Neural cell (in vitro differentiated cells): ENCODE data around the gene LMO7. TPM values are rescaled to one million over a fixed set of nuclear protein-coding genes. Genes with fewer than 3 reads are reported as not detected.
"Not testable (repeated sequence)": the region's sequence is repeated elsewhere in the genome, so short reads cannot be mapped to it uniquely, and the experiment has no call there.

Experiments
- H2AFZ ChIP-seq: fragments of 200-600, 300-800 bp; sonication (generic), shearing (Covaris generic); 2 replicates; pipeline ENCODE4 v1.6.0; 2014; ENCODE audit warnings: low read depth, mild to moderate bottlenecking, antibody characterized with exemption, low read length, moderate library complexity
- H3F3A ChIP-seq: fragments of 200-600 bp; shearing (Covaris generic); 2 replicates; pipeline ENCODE4 v1.6.1; 2016; ENCODE audit warnings: mild to moderate bottlenecking, moderate library complexity, mixed read lengths, antibody characterized with exemption, low read length; ENCODE audit not compliant: insufficient read depth, poor library complexity, severe bottlenecking
- H3K27ac ChIP-seq: fragments of 200-600, 300-800 bp; sonication (generic), shearing (Covaris generic); 2 replicates; pipeline ENCODE4 v1.5.1; 2014; ENCODE audit warnings: mild to moderate bottlenecking, low read length, moderate library complexity
- H3K27me3 ChIP-seq: fragments of 300-800, 200-600 bp; sonication (generic), shearing (Covaris generic); 2 replicates; pipeline ENCODE4 v1.6.0; 2014; ENCODE audit warnings: mild to moderate bottlenecking, low read depth, low read length, moderate library complexity; ENCODE audit not compliant: insufficient read depth
- H3K36me3 ChIP-seq: fragments of 300-800, 200-600 bp; sonication (generic), shearing (Covaris generic); 2 replicates; pipeline ENCODE4 v1.5.1; 2014; ENCODE audit warnings: mild to moderate bottlenecking, antibody characterized with exemption, low read length, moderate library complexity; ENCODE audit not compliant: insufficient read depth
- H3K4me2 ChIP-seq: fragments of 300-800, 200-600 bp; sonication (generic), shearing (Covaris generic); 2 replicates; pipeline ENCODE4 v1.6.0; 2014; ENCODE audit warnings: mild to moderate bottlenecking, low read length
- H3K4me3 ChIP-seq: fragments of 300-800, 200-600 bp; sonication (generic), shearing (Covaris generic); 2 replicates; pipeline ENCODE4 v1.5.1; 2014; ENCODE audit warnings: mild to moderate bottlenecking, low read length, moderate library complexity
- H3K79me2 ChIP-seq: fragments of 200-600 bp; shearing (Covaris generic); replicated peaks from 2 replicates; pipeline ENCODE4 v1.6.0; 2014; ENCODE audit warnings: mild to moderate bottlenecking, low read length, moderate library complexity; ENCODE audit not compliant: insufficient read depth
- H3K9ac ChIP-seq: fragments of 300-800, 200-600 bp; sonication (generic), shearing (Covaris generic); 2 replicates; pipeline ENCODE4 v1.6.1; 2016; ENCODE audit warnings: mild to moderate bottlenecking, low read length, mixed read lengths
- H3K9me2 ChIP-seq: fragments of 200-600 bp; shearing (Covaris generic); 2 replicates; pipeline ENCODE4 v1.6.1; 2016; ENCODE audit warnings: mild to moderate bottlenecking, low read length, mixed read lengths; ENCODE audit not compliant: insufficient read depth
- H3K9me3 ChIP-seq: fragments of 200-600, 300-800 bp; sonication (generic), shearing (Covaris generic); 2 replicates; pipeline ENCODE4 v1.6.1; 2016; ENCODE audit warnings: mild to moderate bottlenecking, mixed run types, low read length, moderate library complexity, mixed read lengths
- H4K20me1 ChIP-seq: fragments of 200-600 bp; shearing (Covaris generic); 2 replicates; pipeline ENCODE4 v1.6.1; 2016; ENCODE audit warnings: mild to moderate bottlenecking, mixed run types; ENCODE audit not compliant: insufficient read depth
- CTCF ChIP-seq: fragments of 450-650 bp; IDR thresholded peaks from 2 replicates; pipeline ENCODE4 v1.5.1; 2014; ENCODE audit warnings: antibody characterized with exemption, mild to moderate bottlenecking, moderate library complexity; ENCODE audit not compliant: poor library complexity, severe bottlenecking
- EP300 ChIP-seq: fragments of 450-650 bp; conservative IDR thresholded peaks from 2 replicates; pipeline ENCODE4 v1.6.1; 2014; ENCODE audit warnings: antibody characterized with exemption, mild to moderate bottlenecking, moderate library complexity; ENCODE audit not compliant: poor library complexity, severe bottlenecking
- EZH2 ChIP-seq: fragments of 200-600, 300-800 bp; shearing (Covaris generic), sonication (generic); IDR thresholded peaks from 2 replicates; pipeline ENCODE4 v1.6.1; 2014; ENCODE audit warnings: antibody characterized with exemption, low read length, borderline replicate concordance, mild to moderate bottlenecking; ENCODE audit not compliant: insufficient read depth, poor library complexity, severe bottlenecking
- MXI1 ChIP-seq: fragments of 450-650 bp; conservative IDR thresholded peaks from 2 replicates; pipeline ENCODE4 v1.6.1; 2014; ENCODE audit warnings: antibody characterized with exemption, mild to moderate bottlenecking; ENCODE audit not compliant: poor library complexity, severe bottlenecking
- POLR2AphosphoS5 ChIP-seq: IDR thresholded peaks from 2 replicates; pipeline ENCODE4 v1.6.1; 2012
- RAD21 ChIP-seq: fragments of 450-650 bp; conservative IDR thresholded peaks from 2 replicates; pipeline ENCODE4 v1.6.1; 2014; ENCODE audit warnings: antibody characterized with exemption, mild to moderate bottlenecking, moderate library complexity
- REST ChIP-seq: IDR thresholded peaks from 2 replicates; pipeline ENCODE4 v1.6.1; 2012; ENCODE audit warnings: borderline replicate concordance
- SMC3 ChIP-seq: fragments of 450-650 bp; conservative IDR thresholded peaks from 2 replicates; pipeline ENCODE4 v1.6.1; 2014; ENCODE audit warnings: antibody characterized with exemption, mild to moderate bottlenecking, moderate library complexity; ENCODE audit not compliant: poor library complexity
- TAF1 ChIP-seq: IDR thresholded peaks from 2 replicates; pipeline ENCODE4 v1.6.1; 2012; ENCODE audit warnings: low read depth
- polyA plus RNA-seq: library from polyadenylated mRNA; depleted of rRNA; stranded (reverse); fragments of >200 nt; gene quantifications from 2 replicates; pipeline ENCODE4 v1.2.3, GENCODE V29; 2014

The LMO7 gene
- polyA plus RNA-seq, 1 donor from 2014 or later = 14.2 TPM

GRCh38 chr13:75725736-75726135, 89.6 kb downstream of the LMO7 start:
- no peaks in the 10 kb centered on the region for H3F3A ChIP-seq
- H3K79me2 ChIP-seq = no peaks in the 10 kb centered on the region
- H3K4me3 ChIP-seq = no peak overlapping the region
- H3K4me2 ChIP-seq = no peak overlapping the region
- H3K9me2 ChIP-seq = no peaks in the 10 kb centered on the region
- no peaks in the 10 kb centered on the region for H4K20me1 ChIP-seq
- no peak for TF ChIP-seq REST
- no peak for TF ChIP-seq TAF1
- no peaks in the 10 kb centered on the region for H3K36me3 ChIP-seq
- H3K9me3 ChIP-seq = no peaks in the 10 kb centered on the region
- H3K27ac ChIP-seq = no peak overlapping the region
- no peaks in the 10 kb centered on the region for H3K27me3 ChIP-seq
- no peak overlapping the region for H3K9ac ChIP-seq
- H2AFZ ChIP-seq = no peak overlapping the region

- no peak for TF ChIP-seq SMC3
- no peak for TF ChIP-seq REST
- TF ChIP-seq EP300 = no peak
- no peak for TF ChIP-seq MXI1
- no peak for TF ChIP-seq EZH2
- TF ChIP-seq TAF1 = no peak
- TF ChIP-seq POLR2AphosphoS5 = no peak
- no peak for TF ChIP-seq CTCF
- TF ChIP-seq RAD21 = no peak
Measured at GRCh38 chr13:75726306-75726705, 90.2 kb downstream of the LMO7 start.

GRCh38 chr13:75733113-75733512, 97.0 kb downstream of the LMO7 start:
- not testable (repeated sequence) for H4K20me1 ChIP-seq, H3K36me3 ChIP-seq, H2AFZ ChIP-seq, H3K9me3 ChIP-seq, H3F3A ChIP-seq, H3K27me3 ChIP-seq, H3K4me3 ChIP-seq, H3K9me2 ChIP-seq, H3K4me2 ChIP-seq, H3K9ac ChIP-seq, H3K79me2 ChIP-seq, H3K27ac ChIP-seq

More at GRCh38 chr13:75726306-75726705, 90.2 kb downstream of the LMO7 start:
- H2AFZ ChIP-seq = no peak overlapping the region
- H4K20me1 ChIP-seq = no peaks in the 10 kb centered on the region
- no peaks in the 10 kb centered on the region for H3K9me3 ChIP-seq
- H3K9me2 ChIP-seq = no peaks in the 10 kb centered on the region
- no peak overlapping the region for H3K4me3 ChIP-seq
- no peak overlapping the region for H3K27ac ChIP-seq
- no peak overlapping the region for H3K9ac ChIP-seq
- H3K27me3 ChIP-seq = no peaks in the 10 kb centered on the region
- H3K4me2 ChIP-seq = no peak overlapping the region
- no peaks in the 10 kb centered on the region for H3F3A ChIP-seq
- no peaks in the 10 kb centered on the region for H3K36me3 ChIP-seq
- no peaks in the 10 kb centered on the region for H3K79me2 ChIP-seq
